ENCODE measurements around the gene UTP14A.

DNA sequence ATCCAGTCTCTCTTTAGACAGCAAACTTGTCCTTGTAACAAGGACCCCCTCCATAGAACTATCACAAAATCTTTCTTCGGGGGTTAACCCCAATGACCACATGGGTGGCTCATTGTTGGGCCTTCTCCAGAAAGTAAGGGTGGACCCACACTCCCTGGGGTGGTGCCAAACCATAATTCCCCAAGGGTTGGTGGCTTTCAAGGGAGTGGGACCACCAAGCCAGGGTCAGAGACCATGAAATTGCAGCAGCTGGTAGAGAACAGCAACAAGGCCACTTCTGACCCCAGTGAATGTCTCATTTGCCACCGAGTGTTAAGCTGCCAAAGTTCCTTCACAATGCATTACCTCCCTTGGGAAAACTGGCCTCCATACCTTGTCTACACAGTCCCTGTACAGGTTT, 33.4 kb upstream of the UTP14A start:
- no peak for TF ChIP-seq EZH2 (IDR thresholded peaks at IDR 0.05)
- no peak for TF ChIP-seq POLR2AphosphoS5 (IDR thresholded peaks at IDR 0.05; ENCODE audit: borderline replicate concordance, low read depth, low read length)
- no peak for TF ChIP-seq FOXP2 (optimal IDR thresholded peaks at IDR 0.05; ENCODE audit: control extremely low read depth, extremely low read length, insufficient read depth)

Data from SK-N-MC (cell line).